ENCODE data around the gene GRB2.
"Not testable (repeated sequence)": the region's sequence is repeated elsewhere in the genome, so short reads cannot be mapped to it uniquely, and the experiment has no call there.

The GRB2 gene

GRCh38 chr17:75371339-75371738, 34.1 kb downstream of the GRB2 start:
- TF ChIP-seq, protein P1, sequence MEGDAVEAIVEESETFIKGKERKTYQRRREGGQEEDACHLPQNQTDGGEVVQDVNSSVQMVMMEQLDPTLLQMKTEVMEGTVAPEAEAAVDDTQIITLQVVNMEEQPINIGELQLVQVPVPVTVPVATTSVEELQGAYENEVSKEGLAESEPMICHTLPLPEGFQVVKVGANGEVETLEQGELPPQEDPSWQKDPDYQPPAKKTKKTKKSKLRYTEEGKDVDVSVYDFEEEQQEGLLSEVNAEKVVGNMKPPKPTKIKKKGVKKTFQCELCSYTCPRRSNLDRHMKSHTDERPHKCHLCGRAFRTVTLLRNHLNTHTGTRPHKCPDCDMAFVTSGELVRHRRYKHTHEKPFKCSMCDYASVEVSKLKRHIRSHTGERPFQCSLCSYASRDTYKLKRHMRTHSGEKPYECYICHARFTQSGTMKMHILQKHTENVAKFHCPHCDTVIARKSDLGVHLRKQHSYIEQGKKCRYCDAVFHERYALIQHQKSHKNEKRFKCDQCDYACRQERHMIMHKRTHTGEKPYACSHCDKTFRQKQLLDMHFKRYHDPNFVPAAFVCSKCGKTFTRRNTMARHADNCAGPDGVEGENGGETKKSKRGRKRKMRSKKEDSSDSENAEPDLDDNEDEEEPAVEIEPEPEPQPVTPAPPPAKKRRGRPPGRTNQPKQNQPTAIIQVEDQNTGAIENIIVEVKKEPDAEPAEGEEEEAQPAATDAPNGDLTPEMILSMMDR (IDR thresholded peaks at IDR 0.05; ENCODE audit: control insufficient read depth, extremely low read depth, insufficient read depth) = no peak
- no peak for DNase-seq (ENCODE audit: low read depth)
- H3K4me3 ChIP-seq (ENCODE audit: low read depth, low read length) = no peak overlapping the region

DNA sequence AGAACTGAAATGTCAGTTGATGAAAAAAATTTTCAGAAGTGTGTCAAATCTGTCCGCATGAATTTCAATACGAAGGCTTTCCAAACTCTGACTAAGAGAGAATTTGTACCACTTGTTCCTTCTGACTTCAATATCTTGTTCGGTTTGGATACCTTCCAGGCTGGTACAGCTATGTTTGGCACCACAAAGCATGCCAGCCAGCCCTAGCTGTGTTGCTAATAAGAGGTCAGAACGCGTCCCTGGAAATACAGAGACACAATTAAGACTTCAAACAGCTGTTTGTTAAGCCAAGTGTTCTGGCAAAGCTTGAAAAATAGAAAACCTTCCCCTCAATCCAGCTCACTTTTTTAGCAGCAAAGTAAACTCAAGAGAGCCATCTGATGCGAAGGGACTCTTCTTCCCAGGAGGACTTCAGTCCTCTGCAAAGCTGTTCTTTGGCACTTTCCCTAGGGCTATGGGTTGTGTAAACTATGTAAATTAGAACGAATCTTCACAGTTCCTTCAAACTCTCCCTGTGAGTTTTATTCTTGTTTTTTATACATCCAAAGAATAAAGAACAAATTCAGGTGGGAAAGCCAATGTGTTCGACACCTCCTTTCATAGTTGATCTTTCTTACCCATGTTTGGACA, 35.1 kb downstream of the GRB2 start:
- no peak overlapping the region for H3K4me3 ChIP-seq (ENCODE audit: low read depth, low read length)
- TF ChIP-seq, protein P1 (IDR thresholded peaks at IDR 0.05; ENCODE audit: control insufficient read depth, extremely low read depth, insufficient read depth) = no peak
- peak; percentile 41 for DNase-seq (ENCODE audit: low read depth)

- not testable (repeated sequence) for DNase-seq (ENCODE audit: low read depth)
Measured at GRCh38 chr17:75367838-75368789, 37.4 kb downstream of the GRB2 start.

GRCh38 chr17:75367312-75367711, 38.2 kb downstream of the GRB2 start:
- no peak for DNase-seq (ENCODE audit: low read depth)
- H3K4me3 ChIP-seq (ENCODE audit: low read depth, low read length) = no peak overlapping the region
- TF ChIP-seq, protein P1 (IDR thresholded peaks at IDR 0.05; ENCODE audit: control insufficient read depth, extremely low read depth, insufficient read depth) = no peak

More at GRCh38 chr17:75367838-75368789, 37.4 kb downstream of the GRB2 start:
- not testable (repeated sequence) for H3K4me3 ChIP-seq (ENCODE audit: low read depth, low read length)

DNA sequence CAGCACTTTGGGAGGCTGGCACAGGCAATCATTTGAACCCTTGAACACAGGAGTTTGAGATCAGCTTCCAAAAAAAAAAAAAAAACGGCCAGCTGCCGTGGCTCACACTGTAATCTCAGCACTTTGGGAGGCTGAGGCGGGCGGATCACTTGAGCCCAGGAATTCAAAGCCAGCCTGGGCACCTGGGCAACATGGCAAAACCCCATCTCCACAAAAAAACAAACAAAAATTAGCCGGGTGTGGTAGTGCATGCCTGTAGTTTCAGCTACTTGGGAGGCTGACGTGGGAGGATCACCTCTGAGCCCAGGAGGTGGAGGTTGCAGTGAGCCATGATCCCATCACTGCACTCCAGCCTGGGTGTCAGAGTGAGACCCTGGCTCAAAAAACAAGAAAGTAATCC, 39.0 kb downstream of the GRB2 start:
- TF ChIP-seq, protein P1 (IDR thresholded peaks at IDR 0.05; ENCODE audit: control insufficient read depth, extremely low read depth, insufficient read depth) = no peak
- H3K4me3 ChIP-seq (ENCODE audit: low read depth, low read length) = peak overlapping the region; percentile 37
- DNase-seq (ENCODE audit: low read depth) = no peak

GRCh38 chr17:75365931-75366275, 39.6 kb downstream of the GRB2 start:
- H3K4me3 ChIP-seq (ENCODE audit: low read depth, low read length) = peak overlapping the region; percentile 37
- TF ChIP-seq, protein P1 (IDR thresholded peaks at IDR 0.05; ENCODE audit: control insufficient read depth, extremely low read depth, insufficient read depth) = no peak
- peak; percentile 56 for DNase-seq (ENCODE audit: low read depth)
